Stimulated activated CD8-positive, alpha-beta memory T cell treated with anti-CD3 and anti-CD28 coated beads, Interleukin-7, amount 100 ng/mL, for 4 hours (primary cell): ENCODE measurements around the gene ZFHX2.

Experiments
- DNase-seq, 2 donors: peaks; one replicate each; pipeline ENCODE4 v3.0.0-alpha.2; 2020; ENCODE audit warnings: low read depth in 2 of 2

The ZFHX2 gene

DNA sequence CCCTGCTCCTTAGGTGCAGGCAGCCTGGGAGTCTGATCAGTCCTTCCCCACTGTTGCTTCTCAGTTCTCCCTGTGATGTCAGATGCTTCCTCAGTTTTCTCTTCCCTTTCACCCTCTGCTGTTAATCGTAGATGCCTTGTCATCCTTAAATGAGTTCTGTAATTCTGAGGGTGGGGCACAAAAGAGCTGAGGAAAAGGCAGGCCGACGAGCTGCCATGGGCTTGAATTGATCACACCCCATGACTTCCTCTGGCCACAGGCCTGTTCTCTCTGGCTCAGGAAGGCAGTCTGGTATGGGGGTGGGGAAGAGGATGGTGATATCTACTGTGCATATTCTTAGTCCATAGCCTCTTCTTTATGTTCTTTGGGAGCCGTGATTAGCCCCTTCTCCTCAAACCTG lies 21.3 kb upstream of the ZFHX2 start:
- DNase-seq = no peak

- no peak for DNase-seq
Observed at GRCh38 chr14:23572524-23572828, 20.9 kb upstream of the ZFHX2 start.

DNA sequence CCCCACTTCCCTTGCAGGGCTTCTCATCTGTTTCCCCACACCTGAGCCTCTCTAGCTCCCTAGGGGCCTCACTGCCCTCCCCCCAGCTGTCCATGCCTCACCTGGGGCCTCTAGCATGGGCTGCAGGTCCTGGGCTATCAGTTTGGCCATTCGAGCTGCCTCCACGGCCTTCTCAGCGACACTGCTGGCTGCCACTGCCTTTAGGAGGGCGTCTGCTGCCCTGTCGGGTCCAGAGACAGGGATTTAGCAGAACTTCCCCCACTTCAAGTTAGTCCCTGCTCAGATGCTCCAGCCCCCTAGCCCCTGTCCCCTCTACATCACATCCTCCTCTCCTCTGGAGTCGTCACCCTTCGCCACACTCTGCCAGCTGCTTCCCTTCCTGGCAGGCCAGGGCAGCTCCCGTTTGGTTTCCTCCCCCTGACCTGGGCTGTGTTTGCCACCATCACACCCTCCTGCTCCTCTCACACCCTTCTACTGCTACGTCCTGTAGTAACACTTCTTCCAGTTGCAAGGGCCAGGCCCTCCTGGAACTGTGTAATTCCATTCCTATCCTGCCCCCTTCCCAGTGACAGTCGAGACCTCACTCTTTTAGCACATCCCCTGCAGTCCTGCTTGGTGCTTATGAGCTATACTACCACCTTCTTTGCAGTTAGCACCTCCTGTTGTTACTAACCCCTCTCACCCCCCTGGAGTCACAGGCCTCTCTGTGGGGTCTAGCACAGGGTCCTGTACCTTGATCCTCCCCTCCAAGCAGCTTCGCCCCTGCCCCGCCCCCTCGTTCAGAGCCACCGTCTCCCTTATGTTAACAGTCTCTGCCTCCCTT lies 20.3 kb upstream of the ZFHX2 start:
- DNase-seq = no peak

- no peak for DNase-seq
Observed at GRCh38 chr14:23570806-23571483, 19.4 kb upstream of the ZFHX2 start.

GRCh38 chr14:23569443-23570151 lies 18.0 kb upstream of the ZFHX2 start:
- DNase-seq = no peak

- no peak for DNase-seq
Observed at GRCh38 chr14:23568600-23569331, 17.2 kb upstream of the ZFHX2 start.

- DNase-seq = no peak
Observed at GRCh38 chr14:23568021-23568599, 16.5 kb upstream of the ZFHX2 start.

GRCh38 chr14:23567186-23568020 lies 15.8 kb upstream of the ZFHX2 start, which contains the start of gene AP1G2:
AP1G2 (minus strand) TSS chr14:23567791; CDS start chr14:23567314, 477 bp downstream.
- DNase-seq = peak; percentile 72 to 79

DNA sequence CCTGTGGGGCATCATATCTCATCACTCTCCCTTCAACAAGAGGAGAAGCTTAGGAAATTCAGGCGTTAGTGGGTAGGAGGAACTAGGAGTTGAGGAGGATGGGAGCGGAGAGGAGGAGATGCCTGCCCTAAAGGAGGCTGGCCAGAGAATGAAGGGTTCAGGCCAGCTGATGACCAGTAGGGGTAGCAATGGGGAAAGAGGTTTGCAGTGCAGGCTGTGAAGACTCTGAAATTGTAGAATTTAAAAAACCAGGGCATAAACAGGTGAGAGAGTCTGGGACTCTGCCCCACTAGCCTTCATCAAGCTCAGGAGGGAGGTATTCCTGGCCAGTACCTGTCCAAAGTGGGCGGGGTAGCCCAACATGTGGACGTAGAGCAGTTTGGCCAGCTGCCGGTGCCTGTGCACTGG lies 15.2 kb upstream of the ZFHX2 start:
- no peak for DNase-seq

- DNase-seq = no peak
Observed at GRCh38 chr14:23566112-23566777, 14.7 kb upstream of the ZFHX2 start.

DNA sequence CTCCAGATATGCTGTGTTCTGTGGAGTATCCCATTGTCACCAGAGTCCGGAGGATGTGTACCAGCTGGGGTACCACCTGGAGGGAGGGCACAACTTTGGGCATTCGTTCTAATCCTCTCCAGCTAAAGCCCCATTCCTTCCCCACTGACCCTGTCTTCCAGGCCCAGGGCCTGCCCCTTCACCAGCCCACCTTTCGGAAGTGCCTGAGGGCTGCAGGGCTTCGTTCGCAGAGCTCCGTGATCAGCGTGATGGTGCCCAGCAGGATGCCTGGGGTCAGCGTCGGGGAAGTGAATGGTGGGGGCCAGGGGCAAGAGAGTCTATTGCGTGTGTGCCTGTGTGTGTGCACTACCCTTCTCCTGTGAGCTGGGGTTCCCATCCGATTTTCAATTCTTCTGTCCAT lies 14.1 kb upstream of the ZFHX2 start:
- no peak for DNase-seq

- DNase-seq = no peak
Observed at GRCh38 chr14:23564876-23565275, 13.3 kb upstream of the ZFHX2 start.

- no peak for DNase-seq
Observed at GRCh38 chr14:23564181-23564812, 12.7 kb upstream of the ZFHX2 start.

DNA sequence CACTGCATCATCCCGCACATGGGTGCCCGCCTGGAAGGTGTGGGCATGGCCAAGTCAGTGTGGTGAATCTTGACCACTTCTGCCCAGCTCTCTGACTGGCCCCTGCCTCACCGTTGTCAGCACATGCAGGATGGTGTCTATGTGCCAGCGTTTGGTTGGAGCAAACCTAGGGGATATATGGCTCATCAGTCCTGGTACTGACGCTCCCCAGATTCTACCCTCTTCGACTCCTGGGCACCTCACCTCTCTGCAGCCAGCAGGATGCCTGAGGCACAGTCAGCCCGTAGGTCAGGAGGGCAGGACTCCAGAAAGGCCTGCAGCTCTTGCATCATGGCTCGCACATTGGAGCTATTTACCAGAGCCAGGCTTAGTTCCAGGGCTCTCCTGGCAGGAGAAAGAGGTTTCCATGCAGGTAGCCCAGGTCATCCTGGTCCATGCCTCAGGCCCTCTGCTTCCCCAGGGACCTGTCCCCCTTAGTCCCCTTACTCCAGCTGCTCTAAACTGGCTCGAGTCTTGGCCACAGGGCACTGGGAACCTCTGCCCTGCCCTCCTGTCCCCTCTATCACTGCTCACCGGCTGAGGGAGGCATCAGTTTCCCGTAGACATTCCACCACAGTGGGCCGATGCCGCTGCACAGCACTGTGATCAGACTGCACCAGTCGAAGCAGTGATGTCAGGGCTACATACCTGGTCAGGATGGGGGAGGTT lies 12.1 kb upstream of the ZFHX2 start:
- no peak for DNase-seq

DNA sequence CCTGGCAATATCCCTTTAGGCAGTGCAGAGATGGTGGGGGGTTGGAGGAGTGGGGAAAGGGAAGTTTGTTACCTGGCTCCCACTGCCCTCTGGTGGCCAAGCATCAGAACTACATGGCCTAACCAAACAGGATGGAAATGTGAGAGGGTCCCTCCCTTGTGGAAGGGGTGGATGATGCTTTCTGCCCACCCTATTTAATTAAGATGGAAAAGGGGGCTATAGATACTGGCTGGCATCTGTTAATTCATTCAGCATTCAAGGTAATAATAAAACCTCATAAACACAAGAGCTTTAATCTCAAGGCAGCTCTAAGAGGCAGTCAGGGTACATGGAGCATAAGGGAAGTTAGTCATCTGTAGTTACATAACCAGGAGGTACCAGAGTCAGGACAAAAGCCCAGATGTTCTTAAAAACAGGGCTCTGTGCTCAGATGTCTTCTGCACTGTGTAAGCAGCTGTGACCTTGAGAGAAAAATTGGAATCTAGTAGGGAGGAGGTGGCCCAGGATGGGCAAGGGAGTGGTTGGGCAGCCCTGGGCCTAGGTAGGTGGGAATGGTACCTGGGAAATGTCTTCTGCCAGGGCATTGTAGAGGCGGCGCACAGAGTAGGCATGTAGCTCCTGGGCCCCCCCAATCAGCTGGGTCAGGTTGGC lies 11.4 kb upstream of the ZFHX2 start:
- peak; percentile 32 to 41 for DNase-seq

GRCh38 chr14:23561873-23562821 lies 10.6 kb upstream of the ZFHX2 start:
- DNase-seq = no peak

GRCh38 chr14:23561259-23561658 lies 9.7 kb upstream of the ZFHX2 start:
- DNase-seq = no peak
